Subcutaneous abdominal adipose tissue (tissue), 5 donors: ENCODE results near the gene FASN.

Experiments
- H3K27ac ChIP-seq: one replicate; pipeline ENCODE4 v1.7.0; 2013; ENCODE audit warnings: low read depth, mild to moderate bottlenecking, inconsistent platforms, low read length, moderate library complexity
- H3K27me3 ChIP-seq, 5 donors: one replicate each; pipeline ENCODE4 v1.7.0; 2013; ENCODE audit warnings: low read length in 5 of 5, inconsistent platforms in 1 of 5; ENCODE audit not compliant: control insufficient read depth in 5 of 5, insufficient read depth in 4 of 5
- H3K36me3 ChIP-seq, 5 donors: one replicate each; pipeline ENCODE4 v1.7.0; 2013; ENCODE audit warnings: low read length in 5 of 5; ENCODE audit not compliant: control insufficient read depth in 5 of 5, insufficient read depth in 5 of 5
- H3K4me1 ChIP-seq, 5 donors: one replicate each; pipeline ENCODE4 v1.7.0; 2013; ENCODE audit warnings: low read length in 5 of 5, mild to moderate bottlenecking in 3 of 5, moderate library complexity in 1 of 5; ENCODE audit not compliant: control insufficient read depth in 5 of 5, insufficient read depth in 5 of 5
- H3K4me3 ChIP-seq, 5 donors: one replicate each; pipeline ENCODE4 v1.7.0; 2013; ENCODE audit warnings: low read length in 5 of 5, low read depth in 1 of 5
- H3K9ac ChIP-seq, 5 donors: one replicate each; pipeline ENCODE4 v1.7.0; 2013; ENCODE audit warnings: low read length in 5 of 5, mild to moderate bottlenecking in 4 of 5, moderate library complexity in 3 of 5
- H3K9me3 ChIP-seq, 5 donors: one replicate each; pipeline ENCODE4 v1.7.0; 2013; ENCODE audit warnings: low read length in 5 of 5; ENCODE audit not compliant: control insufficient read depth in 5 of 5
- donor health status: healthy.
- donor health status: healthy.
- donor health status: healthy.
- donor health status: healthy.
- donor health status: healthy.

Gene FASN

DNA sequence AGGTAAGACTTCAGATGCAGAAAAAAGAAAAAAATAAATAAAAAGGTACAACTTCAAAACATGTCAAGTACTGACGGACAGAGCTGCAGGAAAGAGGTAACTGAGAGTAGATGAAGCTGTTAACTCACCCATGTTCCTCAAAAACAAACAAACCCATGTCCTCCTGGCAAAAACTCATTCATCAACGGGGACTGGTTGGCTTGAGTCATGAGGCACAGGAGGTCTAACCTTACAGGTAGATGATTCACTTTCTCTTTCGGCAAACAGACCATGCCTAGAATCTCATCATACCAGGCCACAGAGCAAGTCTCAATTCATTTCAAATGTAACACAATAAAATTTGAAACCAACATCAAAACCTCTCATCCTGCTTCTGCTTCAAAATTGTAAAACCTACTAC, 12.3 kb upstream of the FASN start:
- no peak overlapping the region for H3K27ac ChIP-seq
- H3K4me1 ChIP-seq: peaks cover 11 to 46% (median 29%) of the 10 kb centered on the region in 5 donors

DNA sequence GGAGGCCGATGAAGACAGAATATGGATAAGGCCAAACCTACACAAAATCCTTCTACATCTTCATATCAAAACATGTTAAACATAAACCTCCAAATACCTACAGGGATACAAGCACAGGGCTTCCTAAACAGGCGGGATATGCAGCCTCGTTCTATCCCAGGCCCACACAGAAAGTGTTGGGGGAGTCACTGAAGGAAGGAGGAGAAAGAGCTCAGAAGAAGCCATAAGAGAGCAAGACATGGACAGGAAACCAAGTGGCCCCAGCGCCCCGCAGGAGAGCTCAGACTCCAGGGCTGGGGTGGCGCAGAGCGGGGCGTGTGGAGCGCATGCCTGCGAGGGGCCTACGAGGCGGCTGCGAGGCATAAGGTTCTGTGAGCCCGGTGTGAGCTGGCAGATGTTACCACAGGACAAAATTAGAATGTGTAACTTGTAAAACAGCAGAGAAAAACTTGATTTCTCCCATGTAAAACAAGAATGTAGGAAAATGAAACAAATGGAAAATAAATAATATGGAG, 11.0 kb upstream of the FASN start:
- Histone ChIP-seq H3K27ac (no peak overlapping the region), H3K4me1 (peaks cover 14 to 58% (median 39%) of the 10 kb centered on the region in 5 donors), H3K9ac (no peak overlapping the region), H3K27me3 (no peaks in the 10 kb centered on the region), H3K9me3 (no peaks in the 10 kb centered on the region), H3K4me3 (no peak overlapping the region), H3K36me3 (peaks cover 0 to 12% (median 0%) of the 10 kb centered on the region in 5 donors)

More for the DNA sequence above, 12.3 kb upstream of the FASN start:
- no peak overlapping the region for H3K9ac ChIP-seq
- H3K36me3 ChIP-seq: peaks cover 0 to 12% (median 0%) of the 10 kb centered on the region in 5 donors
- no peaks in the 10 kb centered on the region for H3K9me3 ChIP-seq
- H3K4me3 ChIP-seq: no peak overlapping the region
- no peaks in the 10 kb centered on the region for H3K27me3 ChIP-seq

DNA sequence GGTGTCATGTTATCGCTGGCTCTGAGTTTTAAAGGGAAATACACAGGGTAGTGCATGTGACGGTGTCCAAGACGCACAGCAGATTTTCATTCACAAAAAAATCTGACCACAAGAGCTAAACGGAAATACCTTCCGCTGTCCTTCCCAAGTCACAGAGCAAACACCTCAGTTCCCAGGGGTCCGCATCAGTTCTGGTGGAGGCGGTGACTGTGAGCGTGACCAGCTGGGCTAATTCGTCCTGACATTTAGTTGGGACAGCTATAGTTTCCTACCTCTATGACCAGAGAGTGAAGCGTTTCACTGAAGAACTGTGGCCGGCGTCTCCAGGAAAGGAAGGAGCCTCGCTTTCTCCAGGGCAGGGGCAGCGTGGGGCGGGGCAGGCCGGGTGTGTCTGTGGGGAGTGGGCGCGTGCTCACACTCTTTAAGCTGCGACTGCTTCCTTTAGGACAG, 10.5 kb upstream of the FASN start:
- Histone ChIP-seq H3K9ac (no peak overlapping the region), H3K27me3 (no peaks in the 10 kb centered on the region), H3K4me3 (no peak overlapping the region), H3K36me3 (peaks cover 0 to 11% (median 0%) of the 10 kb centered on the region in 5 donors), H3K4me1 (peaks cover 14 to 63% (median 44%) of the 10 kb centered on the region in 5 donors), H3K9me3 (no peaks in the 10 kb centered on the region), H3K27ac (no peak overlapping the region)

DNA sequence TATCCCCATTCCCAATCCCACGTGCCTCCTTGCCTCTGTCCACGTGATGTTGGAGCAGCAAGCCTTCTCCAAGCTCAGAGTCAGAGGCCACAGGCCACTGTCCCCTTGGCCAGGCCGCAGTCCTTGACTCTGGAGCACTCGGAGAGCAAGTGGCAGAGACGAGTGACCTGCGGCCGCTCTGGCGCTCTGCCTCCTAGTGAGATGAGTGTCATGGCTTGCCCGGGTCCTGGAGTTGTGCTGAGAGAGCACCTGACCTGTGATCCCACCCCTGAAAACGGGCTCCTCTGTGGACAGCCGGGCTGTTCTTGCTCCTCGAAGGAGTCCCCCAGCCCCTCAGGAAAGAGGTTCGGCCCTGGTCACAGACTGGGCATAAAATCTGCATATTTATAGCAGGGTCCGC, 10.0 kb upstream of the FASN start:
- Histone ChIP-seq H3K27me3 (no peaks in the 10 kb centered on the region), H3K27ac (no peak overlapping the region), H3K4me3 (no peak overlapping the region), H3K36me3 (peaks cover 0 to 7% (median 0%) of the 10 kb centered on the region in 5 donors), H3K9ac (no peak overlapping the region), H3K9me3 (no peaks in the 10 kb centered on the region), H3K4me1 (peaks cover 14 to 62% (median 48%) of the 10 kb centered on the region in 5 donors)

DNA sequence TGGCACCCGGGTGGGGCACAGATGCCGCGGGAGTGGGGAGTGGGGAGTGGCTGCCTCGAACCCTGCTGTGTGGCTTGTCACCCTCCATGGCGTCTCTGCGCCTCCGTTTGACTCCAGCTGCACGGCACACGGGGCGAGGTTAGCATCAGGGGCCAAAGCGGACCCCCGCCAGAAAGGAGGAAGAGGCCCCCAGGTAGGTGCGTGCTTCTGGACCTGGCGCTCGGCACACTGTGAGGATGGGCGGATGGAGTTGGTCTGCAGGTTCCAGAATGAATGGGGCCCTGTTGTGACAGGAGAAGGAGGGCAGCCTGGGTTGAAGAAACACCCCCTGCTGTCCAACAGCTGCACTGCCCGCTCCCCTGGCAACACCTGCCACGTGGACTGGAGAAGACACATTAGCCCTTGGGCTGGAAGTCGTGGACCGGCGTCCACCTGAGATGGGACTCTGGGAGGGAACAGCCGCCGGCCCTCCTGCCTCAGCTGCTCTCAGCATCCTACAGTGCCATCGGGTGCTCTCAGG, 9.4 kb upstream of the FASN start:
- peaks cover 14 to 62% (median 52%) of the 10 kb centered on the region in 5 donors for H3K4me1 ChIP-seq
- H3K27me3 ChIP-seq: no peaks in the 10 kb centered on the region
- H3K4me3 ChIP-seq: no peak overlapping the region
- no peak overlapping the region for H3K27ac ChIP-seq
- peak overlapping the region in 1 of 5 donors; percentile 66 for H3K9ac ChIP-seq
- peaks cover 0 to 3% (median 0%) of the 10 kb centered on the region in 5 donors for H3K36me3 ChIP-seq
- no peaks in the 10 kb centered on the region for H3K9me3 ChIP-seq

DNA sequence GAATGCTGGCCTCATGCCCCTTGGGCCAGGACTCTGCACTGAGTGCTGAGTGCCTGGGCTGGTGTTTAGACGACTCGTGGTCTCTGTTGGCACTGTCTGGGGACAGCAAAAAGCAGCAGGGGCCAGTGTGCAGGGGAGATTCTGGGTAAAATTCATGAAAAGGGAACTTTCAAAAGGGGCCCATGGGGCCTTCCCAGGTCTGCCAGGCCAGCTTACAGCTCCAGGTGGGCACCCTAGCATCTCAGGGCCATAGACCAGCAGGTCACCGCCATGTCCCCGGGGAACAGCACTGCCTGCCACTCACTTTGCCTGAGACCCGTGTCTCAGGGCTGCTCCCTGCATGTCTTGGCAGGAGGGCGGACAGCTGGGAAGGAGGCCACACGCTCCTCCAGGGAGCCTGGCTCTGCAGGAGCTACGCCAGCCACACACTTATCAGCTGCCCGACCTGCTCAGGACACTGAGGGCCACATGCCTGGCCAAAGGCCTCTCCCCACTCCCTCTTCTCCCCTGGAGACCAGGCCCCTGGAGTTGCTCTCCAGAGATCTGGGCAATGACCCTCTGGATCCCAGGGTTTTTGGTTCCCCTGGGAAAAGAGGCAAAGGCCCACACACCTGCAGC, 8.8 kb upstream of the FASN start:
- no peaks in the 10 kb centered on the region for H3K36me3 ChIP-seq
- no peaks in the 10 kb centered on the region for H3K27me3 ChIP-seq
- H3K4me1 ChIP-seq: peaks cover 15 to 64% (median 55%) of the 10 kb centered on the region in 5 donors
- peak overlapping the region; percentile 83 for H3K27ac ChIP-seq
- no peaks in the 10 kb centered on the region for H3K9me3 ChIP-seq
- peak overlapping the region; percentile 41 to 66 (median 49) for H3K4me3 ChIP-seq
- peak overlapping the region; percentile 28 to 76 (median 65) for H3K9ac ChIP-seq

DNA sequence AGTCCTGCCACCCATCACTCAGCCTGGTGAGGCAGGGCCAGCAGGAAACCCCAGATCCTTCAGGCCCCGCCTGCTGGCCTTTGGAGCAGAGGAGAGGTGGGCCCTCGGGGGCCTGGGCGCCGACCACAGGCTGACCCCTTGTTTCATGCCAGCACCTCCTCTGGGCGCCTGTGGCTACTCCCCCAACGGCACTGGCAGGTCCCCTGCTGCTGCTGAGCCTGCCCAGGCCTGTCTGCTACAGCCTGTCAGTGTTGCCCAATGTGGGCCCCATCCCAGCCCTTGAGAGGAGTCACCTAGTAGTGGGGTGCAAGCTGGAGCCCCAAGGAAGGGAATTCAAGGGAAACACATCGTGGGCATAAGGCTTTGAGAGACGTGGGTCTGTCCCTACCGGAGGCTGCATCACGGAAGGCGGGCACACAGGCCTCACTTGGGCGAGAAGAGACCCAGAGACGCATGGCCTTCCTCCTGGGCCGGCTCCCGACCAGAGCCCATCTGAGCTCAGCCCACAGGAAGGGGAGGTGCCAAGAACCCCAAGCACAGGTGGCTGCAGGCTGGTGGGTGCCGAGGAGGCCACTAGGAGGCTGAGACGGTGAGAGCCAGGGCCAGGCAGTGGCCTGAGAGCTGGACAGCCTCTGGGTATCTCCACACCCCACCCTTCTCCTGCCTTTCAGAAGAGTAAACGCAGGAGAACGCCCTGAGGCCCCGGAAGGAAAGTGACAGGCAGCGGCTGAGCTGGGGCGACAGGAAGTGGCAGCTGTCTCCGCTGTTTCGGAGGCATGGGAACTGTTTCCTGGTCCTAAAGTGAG, 8.0 kb upstream of the FASN start:
- H3K9ac ChIP-seq: peak overlapping the region; percentile 28 to 76 (median 65)
- H3K9me3 ChIP-seq: no peaks in the 10 kb centered on the region
- no peaks in the 10 kb centered on the region for H3K36me3 ChIP-seq
- H3K27ac ChIP-seq: peak overlapping the region; percentile 83
- peaks cover 16 to 71% (median 62%) of the 10 kb centered on the region in 5 donors for H3K4me1 ChIP-seq
- H3K27me3 ChIP-seq: no peaks in the 10 kb centered on the region
- peak overlapping the region; percentile 41 to 66 (median 49) for H3K4me3 ChIP-seq

DNA sequence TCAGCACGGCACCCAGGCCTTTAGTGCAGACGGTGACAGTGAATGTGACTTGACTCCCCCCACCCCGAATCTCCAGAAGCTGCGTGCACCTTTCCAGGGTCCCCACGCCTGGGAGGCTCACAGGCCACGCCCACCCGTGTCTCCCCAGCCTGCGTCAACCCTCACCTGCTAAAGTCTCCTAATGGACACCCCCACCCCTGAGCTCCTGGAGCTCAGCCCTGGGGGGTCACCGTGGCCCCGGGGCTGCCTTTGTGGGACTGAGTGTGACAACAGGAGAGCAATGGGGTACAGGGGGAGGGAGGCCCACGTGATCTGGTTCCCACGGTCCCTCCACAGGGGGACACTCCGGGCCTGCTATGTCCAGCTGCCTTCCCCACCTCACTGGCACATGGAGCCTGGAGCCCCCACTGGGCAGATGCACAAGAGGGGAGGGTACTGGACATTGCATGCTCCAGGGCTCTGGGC, 7.4 kb upstream of the FASN start:
- peak overlapping the region; percentile 83 for H3K27ac ChIP-seq
- H3K36me3 ChIP-seq: no peaks in the 10 kb centered on the region
- peak overlapping the region in 1 of 5 donors; percentile 12 for H3K4me3 ChIP-seq
- no peaks in the 10 kb centered on the region for H3K9me3 ChIP-seq
- H3K27me3 ChIP-seq: no peaks in the 10 kb centered on the region
- H3K4me1 ChIP-seq: peaks cover 16 to 77% (median 69%) of the 10 kb centered on the region in 5 donors
- H3K9ac ChIP-seq: peak overlapping the region in 3 of 5 donors; percentile 16 to 45 (median 41)

DNA sequence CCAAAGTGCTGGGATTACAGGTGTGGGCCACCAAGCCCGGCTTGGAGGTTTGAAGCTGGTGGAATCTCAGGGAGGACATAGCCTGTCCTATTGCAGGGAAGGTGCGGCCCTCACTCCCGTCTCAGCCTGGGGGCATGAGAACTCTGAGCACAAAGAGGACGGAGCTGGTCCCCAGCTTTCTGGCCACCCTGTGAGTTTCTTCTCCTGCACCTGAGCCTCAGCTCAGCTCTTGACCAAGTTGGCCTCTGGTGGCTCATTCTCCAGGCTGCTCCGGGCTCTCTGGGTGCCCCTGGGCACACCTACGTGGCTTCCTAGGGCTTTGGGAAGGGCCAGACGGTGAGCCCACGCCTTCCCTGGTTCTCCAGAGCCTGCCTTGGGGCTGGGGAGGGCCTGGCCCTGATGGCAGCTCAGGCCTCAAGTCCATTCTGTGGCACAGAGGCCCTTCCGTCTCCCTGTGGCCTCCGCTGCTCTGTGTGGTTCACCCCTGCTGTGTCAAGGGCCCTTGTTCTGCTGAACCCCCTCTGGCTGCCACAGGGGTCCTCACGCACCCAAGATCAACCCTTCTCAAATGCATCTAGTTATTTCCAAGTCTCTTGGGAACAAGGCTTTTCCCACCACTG, 6.9 kb upstream of the FASN start:
- H3K9me3 ChIP-seq: no peaks in the 10 kb centered on the region
- H3K36me3 ChIP-seq: no peaks in the 10 kb centered on the region
- no peak overlapping the region for H3K4me3 ChIP-seq
- H3K27ac ChIP-seq: peak overlapping the region; percentile 83
- no peaks in the 10 kb centered on the region for H3K27me3 ChIP-seq
- H3K4me1 ChIP-seq: peaks cover 17 to 83% (median 72%) of the 10 kb centered on the region in 5 donors
- H3K9ac ChIP-seq: peak overlapping the region in 2 of 5 donors; percentile 16 to 30
